Esophagus squamous epithelium (tissue), 5 donors: ENCODE measurements around the gene TMEM72. TPM values are rescaled to one million over a fixed set of nuclear protein-coding genes. Genes with fewer than 3 reads are reported as not detected.
A peak's percentile ranks its signal among the peaks of the same experiment; 100 is the strongest.

Source experiments
- DNase-seq: peaks from one replicate; lab custom pipeline; 2025; lab: John Stamatoyannopoulos, UW
- H3K27ac ChIP-seq, 4 donors: fragments of 200-600 bp; sonication (generic); one replicate each; pipeline ENCODE4 v1.5.1; 2016 to 2019; ENCODE audit warnings: mild to moderate bottlenecking in 1 of 4
- H3K27me3 ChIP-seq, 4 donors: fragments of 200-600 bp; sonication (generic); 1 replicate in 3 of 4; 2 replicates in 1 of 4; pipeline versions ENCODE4 v1.5.1 to v1.6.0; 2017 to 2021; ENCODE audit warnings: antibody characterized with exemption in 1 of 4
- H3K36me3 ChIP-seq, 3 donors: fragments of 200-600 bp; sonication (generic); one replicate each; pipeline ENCODE4 v1.5.1; 2016 to 2019
- H3K4me1 ChIP-seq, 3 donors: fragments of 200-600 bp; sonication (generic); one replicate each; pipeline ENCODE4 v1.5.1; 2017 to 2019
- H3K4me3 ChIP-seq, 4 donors: fragments of 200-600 bp; sonication (generic); 1 replicate in 3 of 4; 2 replicates in 1 of 4; pipeline ENCODE4 v1.5.1; 2016 to 2019; ENCODE audit warnings: mild to moderate bottlenecking in 2 of 4, moderate library complexity in 1 of 4
- H3K9me3 ChIP-seq, 3 donors: fragments of 200-600 bp; sonication (generic); one replicate each; pipeline ENCODE4 v1.5.1; 2016 to 2019
- POLR2A ChIP-seq, 4 donors: fragments of 450-650 bp; IDR thresholded peaks; one replicate each; pipeline ENCODE4 v1.6.1; 2017; ENCODE audit warnings: antibody characterized with exemption in 4 of 4, mild to moderate bottlenecking in 4 of 4, moderate library complexity in 3 of 4
- WGBS, 2 donors: methylation state at CpG; one replicate each; pipeline ENCODE4 v1.1.5; 2018; 5-methylcytosine and 5-hydroxymethylcytosine counted together
- intact Hi-C: fragments of 100-400 bp; cut with DNase I; formaldehyde crosslinking; loops from one replicate; pipeline ENCODE4 v1.15.0; 2022
- total RNA-seq, 4 donors: library from RNA; depleted of rRNA; stranded (reverse); fragments of >200 nt; gene quantifications; one replicate each; pipeline ENCODE4 v1.1.0, GENCODE V29; 2016
- TF ChIP-seq, protein P1 (sequence below), 6 experiments: fragments of 450-650 bp in 4 of 6; fragments of 200-600 bp in 2 of 6; sonication (generic) in 2 of 6; IDR thresholded peaks; one replicate each; pipeline ENCODE4 v1.5.1; 2016 to 2019; ENCODE audit warnings: antibody characterized with exemption in 6 of 6, mild to moderate bottlenecking in 4 of 6, moderate library complexity in 4 of 6
- donor health status: DM: yes; HTN: yes; CAD: no.

TMEM72 gene
- total RNA-seq: not detected

DNA sequence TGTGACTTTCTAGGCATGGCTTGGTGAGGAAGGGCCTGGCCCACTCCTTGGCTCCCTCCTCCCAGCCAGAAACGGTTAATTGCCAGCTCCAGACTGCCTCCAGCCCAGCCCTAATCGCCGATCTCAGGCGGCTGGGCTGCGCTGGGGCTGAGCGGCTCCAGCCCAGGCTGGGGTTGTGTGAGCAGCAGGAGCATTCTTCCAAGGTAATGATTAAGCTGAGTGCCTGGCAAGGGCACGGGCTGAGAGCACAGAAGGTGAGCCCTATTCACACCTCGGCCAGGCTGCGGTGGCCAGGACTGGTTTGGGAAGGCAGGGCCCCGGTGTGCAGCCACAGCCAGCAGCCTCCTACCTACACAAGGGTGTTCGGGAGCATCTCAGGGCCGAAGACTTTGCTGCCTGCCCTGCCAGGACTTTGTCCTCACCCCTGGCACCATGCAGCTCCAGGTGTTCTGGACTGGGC lies at the start of gene TMEM72:
TMEM72 (plus strand) TSS at position 257 of the 460 bp plus-strand sequence; CDS start at position 433, 176 bp downstream.
- WGBS, 2 donors: 26 to 31% methylated on average over 3 of the region's 12 CpGs
- intact Hi-C loops: no loop called here
- H3K9me3 ChIP-seq: no peaks in the 10 kb centered on the region
- no peak within 1 kb of the TSS for H3K27ac ChIP-seq
- no peaks in the 10 kb centered on the region for H3K36me3 ChIP-seq
- no peak for TF ChIP-seq POLR2A (IDR thresholded peaks at IDR 0.05)
- TF ChIP-seq, protein P1, sequence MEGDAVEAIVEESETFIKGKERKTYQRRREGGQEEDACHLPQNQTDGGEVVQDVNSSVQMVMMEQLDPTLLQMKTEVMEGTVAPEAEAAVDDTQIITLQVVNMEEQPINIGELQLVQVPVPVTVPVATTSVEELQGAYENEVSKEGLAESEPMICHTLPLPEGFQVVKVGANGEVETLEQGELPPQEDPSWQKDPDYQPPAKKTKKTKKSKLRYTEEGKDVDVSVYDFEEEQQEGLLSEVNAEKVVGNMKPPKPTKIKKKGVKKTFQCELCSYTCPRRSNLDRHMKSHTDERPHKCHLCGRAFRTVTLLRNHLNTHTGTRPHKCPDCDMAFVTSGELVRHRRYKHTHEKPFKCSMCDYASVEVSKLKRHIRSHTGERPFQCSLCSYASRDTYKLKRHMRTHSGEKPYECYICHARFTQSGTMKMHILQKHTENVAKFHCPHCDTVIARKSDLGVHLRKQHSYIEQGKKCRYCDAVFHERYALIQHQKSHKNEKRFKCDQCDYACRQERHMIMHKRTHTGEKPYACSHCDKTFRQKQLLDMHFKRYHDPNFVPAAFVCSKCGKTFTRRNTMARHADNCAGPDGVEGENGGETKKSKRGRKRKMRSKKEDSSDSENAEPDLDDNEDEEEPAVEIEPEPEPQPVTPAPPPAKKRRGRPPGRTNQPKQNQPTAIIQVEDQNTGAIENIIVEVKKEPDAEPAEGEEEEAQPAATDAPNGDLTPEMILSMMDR (IDR thresholded peaks at IDR 0.05): no peak
- no peak for DNase-seq
- no peak within 1 kb of the TSS for H3K4me3 ChIP-seq
- H3K27me3 ChIP-seq: peaks cover 0 to 7% (median 0%) of the 10 kb centered on the region in 4 donors
- H3K4me1 ChIP-seq: peaks cover 0 to 11% (median 0%) of the 10 kb centered on the region in 3 donors

DNA sequence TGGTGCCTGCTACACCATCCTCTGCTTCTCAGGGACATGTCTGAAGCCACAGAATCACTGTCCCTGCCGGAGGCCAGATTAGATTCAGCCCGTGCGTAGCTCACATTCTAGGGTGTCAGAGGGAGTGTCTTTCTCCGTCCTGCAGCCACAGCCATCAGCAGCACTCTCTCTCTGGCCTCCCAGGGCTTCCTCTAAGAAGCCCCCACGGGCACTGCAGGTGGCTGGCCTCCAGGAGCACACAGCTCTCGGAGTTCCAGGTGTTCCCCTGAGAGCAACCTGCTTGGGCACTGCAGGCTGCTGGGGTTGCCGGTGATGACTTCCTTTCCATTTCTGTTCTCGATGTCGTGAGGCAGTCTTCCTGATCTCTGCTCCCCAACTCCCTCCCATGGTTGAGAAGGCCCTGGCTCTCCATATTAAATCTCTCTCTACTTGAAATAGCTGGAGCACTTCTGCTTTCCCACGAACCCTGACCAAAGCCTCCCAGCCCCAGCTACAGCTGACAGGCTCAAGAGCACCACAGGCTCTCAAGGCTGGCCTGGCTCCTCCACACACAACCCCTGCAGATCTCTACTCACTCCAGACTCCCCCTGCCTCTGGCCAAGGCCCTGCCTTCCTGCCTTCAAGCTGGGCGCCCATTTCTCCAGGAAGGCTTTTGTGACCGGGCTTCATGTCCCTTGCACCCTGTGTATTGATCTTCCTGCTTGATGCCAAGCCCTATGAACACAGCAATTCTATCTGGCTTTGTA lies 49.0 kb upstream of the TMEM72 start:
- Histone ChIP-seq H3K36me3 (no peaks in the 10 kb centered on the region), H3K9me3 (no peaks in the 10 kb centered on the region), H3K27ac (no peak overlapping the region), H3K4me3 (no peak overlapping the region), H3K27me3 (peaks cover 0 to 31% (median 0%) of the 10 kb centered on the region in 4 donors), H3K4me1 (peaks cover 8 to 37% (median 9%) of the 10 kb centered on the region in 3 donors)
- TF ChIP-seq POLR2A (IDR thresholded peaks at IDR 0.05): no peak
- TF ChIP-seq, protein P1 (IDR thresholded peaks at IDR 0.05): no peak
- intact Hi-C loops: no loop called here
- no peak for DNase-seq
- 65 to 73% methylated on average over 6 to 8 of the region's 12 CpGs for WGBS, 2 donors

DNA sequence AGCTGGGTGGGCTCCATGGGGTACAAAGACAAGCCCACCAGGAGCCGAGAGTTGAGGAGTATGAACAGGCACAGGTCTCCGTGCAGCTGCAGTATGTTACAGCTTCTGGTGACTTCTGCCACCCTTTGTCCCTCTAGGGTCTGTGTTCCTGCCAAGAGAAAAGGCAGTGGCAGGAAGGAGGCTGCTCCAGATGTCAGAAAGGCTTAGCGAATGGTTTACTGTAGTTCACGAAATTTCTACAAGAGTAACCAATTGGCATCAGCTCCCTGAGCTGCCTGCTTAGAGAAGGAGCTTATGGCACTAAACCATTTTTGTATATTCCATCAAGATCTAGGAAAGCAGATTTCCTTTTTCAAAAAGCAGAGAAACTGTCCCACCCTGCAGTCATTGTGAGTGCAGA lies 48.2 kb upstream of the TMEM72 start:
- Histone ChIP-seq H3K4me1 (peaks cover 8 to 37% (median 9%) of the 10 kb centered on the region in 3 donors), H3K9me3 (no peaks in the 10 kb centered on the region), H3K27me3 (peaks cover 0 to 31% (median 0%) of the 10 kb centered on the region in 4 donors), H3K27ac (no peak overlapping the region), H3K4me3 (no peak overlapping the region), H3K36me3 (no peaks in the 10 kb centered on the region)
- TF ChIP-seq, protein P1 (IDR thresholded peaks at IDR 0.05): no peak
- no peak for TF ChIP-seq POLR2A (IDR thresholded peaks at IDR 0.05)
- no peak for DNase-seq
- WGBS, 2 donors: 24 to 65% methylated on average over 4 of the region's 4 CpGs
- intact Hi-C loops: no loop called here

DNA sequence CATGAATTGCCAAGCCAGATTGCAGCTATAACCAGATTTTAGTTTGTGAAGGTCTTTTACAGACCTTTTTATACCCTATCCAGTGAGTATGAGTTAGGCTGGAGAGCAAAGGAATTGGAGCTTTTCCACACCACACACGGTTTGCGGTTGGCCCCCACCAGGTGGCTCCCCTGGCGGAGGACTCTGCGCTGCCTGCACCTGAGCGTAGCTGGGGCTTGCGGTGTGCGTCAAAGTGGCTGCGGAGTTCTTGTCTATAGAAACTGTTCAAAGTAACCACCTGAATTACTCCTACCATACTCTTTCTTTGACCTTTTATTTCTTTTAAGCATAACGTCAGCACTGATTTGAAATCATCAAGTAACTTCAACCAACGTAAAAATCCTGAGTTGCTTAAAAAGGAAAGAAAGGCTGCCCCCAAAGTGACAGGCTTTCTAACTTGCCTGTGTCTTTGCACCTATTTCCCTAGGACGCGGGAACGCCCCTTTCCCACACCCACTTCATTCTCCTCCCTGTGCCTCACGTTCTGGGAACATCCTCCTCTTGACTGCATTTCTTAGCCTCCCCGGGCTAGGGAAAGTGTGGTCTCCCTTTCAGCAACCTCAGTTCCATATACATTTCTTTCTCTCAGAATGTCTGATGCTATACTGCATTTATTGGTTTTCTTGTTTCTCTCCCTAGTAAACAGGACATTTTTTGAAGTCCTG lies 47.6 kb upstream of the TMEM72 start:
- peak overlapping the region in 1 of 4 donors; percentile 48 for H3K4me3 ChIP-seq
- TF ChIP-seq POLR2A (IDR thresholded peaks at IDR 0.05): no peak
- TF ChIP-seq, protein P1 (IDR thresholded peaks at IDR 0.05): no peak
- no peaks in the 10 kb centered on the region for H3K9me3 ChIP-seq
- H3K27ac ChIP-seq: no peak overlapping the region
- peaks cover 0 to 31% (median 0%) of the 10 kb centered on the region in 4 donors for H3K27me3 ChIP-seq
- H3K36me3 ChIP-seq: no peaks in the 10 kb centered on the region
- WGBS, 2 donors: 69 to 75% methylated on average over 15 of the region's 15 CpGs
- intact Hi-C loops: no loop called here
- peaks cover 8 to 37% (median 9%) of the 10 kb centered on the region in 3 donors for H3K4me1 ChIP-seq
- no peak for DNase-seq

DNA sequence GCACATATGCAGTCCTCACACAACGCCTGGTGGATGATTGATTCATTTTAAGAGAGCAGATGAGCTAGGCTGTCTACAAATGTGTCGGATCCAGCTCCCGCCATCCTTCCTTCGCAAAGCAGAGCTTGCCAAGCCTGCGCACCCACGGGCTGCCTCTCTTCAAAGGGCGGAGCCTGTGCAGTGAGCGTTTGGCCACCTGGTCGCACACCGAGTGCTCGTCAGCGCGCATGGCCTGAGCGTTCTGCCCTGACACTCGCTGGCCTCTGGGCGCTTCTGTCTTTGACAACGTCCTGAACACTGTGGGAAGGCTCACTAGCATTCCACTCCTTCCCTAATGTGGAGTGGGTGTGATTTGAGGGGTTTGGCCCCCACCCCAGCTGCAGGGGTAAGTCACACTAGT lies 47.1 kb upstream of the TMEM72 start:
- H3K27me3 ChIP-seq: peaks cover 0 to 31% (median 0%) of the 10 kb centered on the region in 4 donors
- intact Hi-C loops: no loop called here
- WGBS, 2 donors: 45 to 68% methylated on average over 10 to 12 of the region's 17 CpGs
- H3K9me3 ChIP-seq: no peaks in the 10 kb centered on the region
- DNase-seq: no peak
- H3K36me3 ChIP-seq: no peaks in the 10 kb centered on the region
- TF ChIP-seq, protein P1 (IDR thresholded peaks at IDR 0.05): no peak
- peak overlapping the region in 3 of 4 donors; percentile 63 to 71 (median 65) for H3K27ac ChIP-seq
- peak overlapping the region; percentile 17 to 66 (median 48) for H3K4me3 ChIP-seq
- peaks cover 8 to 37% (median 9%) of the 10 kb centered on the region in 3 donors for H3K4me1 ChIP-seq
